WTC11 (cell line): ENCODE data around the gene CLEC18A. TPM values are rescaled to one million over a fixed set of nuclear protein-coding genes. Genes with fewer than 3 reads are reported as not detected.

ENCODE experiments used
- ATAC-seq: fragments of 200-7000 bp; cut with Tn5 transposase; 2 replicates; pipeline ENCODE4 v1.10.0; 2021; ENCODE audit warnings: mild to moderate bottlenecking, moderate library complexity
- CTCF ChIA-PET: fragments of 300-600 bp; sonication (Branson Sonifier 250); formaldehyde crosslinking; loops from one replicate; lab custom pipeline; 2021; ENCODE audit warnings: antibody characterized with exemption; lab: Charles Lee
- POLR2A ChIA-PET: fragments of 350-600 bp; sonication (Branson Sonifier 250); formaldehyde crosslinking; loops from one replicate; lab custom pipeline; 2021; ENCODE audit warnings: antibody characterized with exemption; lab: Charles Lee
- DNase-seq: peaks from one replicate; pipeline ENCODE4 v3.0.0; 2021; ENCODE audit warnings: low spot score
- H3K27ac Mint-ChIP-seq: 2 replicates; pipeline ENCODE4 v1.8.0; 2021; ENCODE audit warnings: mixed read lengths
- H3K27me3 Mint-ChIP-seq: 2 replicates; pipeline ENCODE4 v1.8.0; 2021; ENCODE audit warnings: low read depth, mild to moderate bottlenecking, moderate library complexity, mixed read lengths
- H3K36me3 Mint-ChIP-seq: 2 replicates; pipeline ENCODE4 v1.8.0; 2021; ENCODE audit warnings: mixed read lengths
- H3K4me1 Mint-ChIP-seq: 2 replicates; pipeline ENCODE4 v1.8.0; 2022; ENCODE audit warnings: mixed read lengths
- H3K4me3 Mint-ChIP-seq: 2 replicates; pipeline ENCODE4 v1.8.0; 2021; ENCODE audit warnings: mild to moderate bottlenecking, moderate library complexity, mixed read lengths
- H3K9me3 Mint-ChIP-seq: 2 replicates; pipeline ENCODE4 v1.8.0; 2021; ENCODE audit warnings: mixed read lengths
- ATF1 ChIP-seq: sonication (generic); formaldehyde crosslinking; IDR thresholded peaks from 2 replicates; pipeline ENCODE4 v1.8.1; 2023; ENCODE audit warnings: mild to moderate bottlenecking, moderate library complexity, missing genetic modification reagents
- ATF3 ChIP-seq: sonication (generic); formaldehyde crosslinking; conservative IDR thresholded peaks from 2 replicates; pipeline ENCODE4 v1.8.1; 2022; ENCODE audit warnings: mild to moderate bottlenecking, missing genetic modification reagents
- ATF6 ChIP-seq: sonication (generic); formaldehyde crosslinking; IDR thresholded peaks from 2 replicates; pipeline ENCODE4 v1.8.1; 2023; ENCODE audit warnings: mild to moderate bottlenecking, missing genetic modification reagents
- EMX1 ChIP-seq: fragments of 250-450 bp; sonication (Bioruptor Pico); IDR thresholded peaks from 2 replicates; pipeline ENCODE4 v1.8.0; 2021; ENCODE audit warnings: mild to moderate bottlenecking
- ETV6 ChIP-seq: sonication (generic); formaldehyde crosslinking; IDR thresholded peaks from 2 replicates; pipeline ENCODE4 v1.8.1; 2022; ENCODE audit warnings: mild to moderate bottlenecking, missing genetic modification reagents
- FOXJ3 ChIP-seq: sonication (generic); formaldehyde crosslinking; IDR thresholded peaks from 2 replicates; pipeline ENCODE4 v1.9.0; 2021; ENCODE audit warnings: missing genetic modification reagents, mild to moderate bottlenecking, borderline replicate concordance
- FOXP1 ChIP-seq: sonication (generic); formaldehyde crosslinking; IDR thresholded peaks from 2 replicates; pipeline ENCODE4 v1.8.0; 2022; ENCODE audit warnings: missing genetic modification reagents, mild to moderate bottlenecking, moderate library complexity, borderline replicate concordance
- JAZF1 ChIP-seq: fragments of 250-450 bp; sonication (Bioruptor Pico); IDR thresholded peaks from 2 replicates; pipeline ENCODE4 v1.9.0; 2021; ENCODE audit warnings: moderate library complexity, mild to moderate bottlenecking, inconsistent platforms
- NR2C2 ChIP-seq: sonication (generic); formaldehyde crosslinking; IDR thresholded peaks from 2 replicates; pipeline ENCODE4 v1.8.0; 2022; ENCODE audit warnings: mild to moderate bottlenecking, missing genetic modification reagents
- SMAD3 ChIP-seq: sonication (generic); formaldehyde crosslinking; IDR thresholded peaks from 2 replicates; pipeline ENCODE4 v1.8.0; 2022; ENCODE audit warnings: missing genetic modification reagents, mild to moderate bottlenecking, borderline replicate concordance
- TP53 ChIP-seq: sonication (generic); formaldehyde crosslinking; IDR thresholded peaks from 2 replicates; pipeline ENCODE4 v1.8.1; 2023; ENCODE audit warnings: mild to moderate bottlenecking, missing genetic modification reagents
- ZNF121 ChIP-seq: sonication (generic); formaldehyde crosslinking; IDR thresholded peaks from 2 replicates; pipeline ENCODE4 v1.8.0; 2023; ENCODE audit warnings: missing genetic modification reagents
- ZNF138 ChIP-seq: sonication (generic); formaldehyde crosslinking; conservative IDR thresholded peaks from 2 replicates; pipeline ENCODE4 v1.8.1; 2022; ENCODE audit warnings: mild to moderate bottlenecking, moderate library complexity, missing genetic modification reagents
- ZNF317 ChIP-seq: sonication (generic); formaldehyde crosslinking; IDR thresholded peaks from 2 replicates; pipeline ENCODE4 v1.8.1; 2023; ENCODE audit warnings: low read depth, mild to moderate bottlenecking, moderate library complexity, missing genetic modification reagents, borderline replicate concordance
- ZNF416 ChIP-seq: fragments of 250-450 bp; sonication (Bioruptor Pico); IDR thresholded peaks from 2 replicates; pipeline ENCODE4 v1.9.0; 2021; ENCODE audit warnings: mild to moderate bottlenecking, inconsistent platforms
- ZNF671 ChIP-seq: fragments of 250-450 bp; sonication (Bioruptor Pico); IDR thresholded peaks from 2 replicates; pipeline ENCODE4 v1.8.0; 2021; ENCODE audit warnings: mild to moderate bottlenecking
- total RNA-seq: library from RNA; stranded (reverse); gene quantifications from 3 replicates; pipeline ENCODE4 v1.2.3, GENCODE V29; 2021
- TF ChIP-seq, protein P1 (sequence below): sonication (generic); formaldehyde crosslinking; IDR thresholded peaks from 2 replicates; pipeline ENCODE4 v1.8.0; 2023; ENCODE audit warnings: missing genetic modification reagents, mild to moderate bottlenecking, borderline replicate concordance
- TF ChIP-seq, protein P2 (sequence below): sonication (generic); formaldehyde crosslinking; IDR thresholded peaks from 2 replicates; pipeline ENCODE4 v1.8.0; 2022; ENCODE audit warnings: missing genetic modification reagents

Gene CLEC18A
- total RNA-seq, 1 experiment from 2014 or later, result 0.26 TPM

GRCh38 chr16:69910964-69911363 lies 40.2 kb upstream of the CLEC18A start:
- no peak overlapping the region for H3K4me3 Mint-ChIP-seq
- ATAC-seq (no peak), DNase-seq (no peak)
- ChIA-PET CTCF (interaction anchor here (1.1 kb wide), 1 partner anchor 19 kb away, joined by 4 read pairs; no protein-coding TSS in a partner anchor), POLR2A (no interaction called here)
- no peaks in the 10 kb centered on the region for H3K4me1 Mint-ChIP-seq
- peaks cover 17% of the 10 kb centered on the region for H3K36me3 Mint-ChIP-seq
- no peaks in the 10 kb centered on the region for H3K27me3 Mint-ChIP-seq
- no peaks in the 10 kb centered on the region; the same call in 1 of the 2 replicates for H3K9me3 Mint-ChIP-seq
- peak overlapping the region; percentile 79 for H3K27ac Mint-ChIP-seq
- TF ChIP-seq ETV6 (CRISPR knock-in tag) (no peak), JAZF1 (CRISPR knock-in tag) (no peak), NR2C2 (no peak), ZNF671 (CRISPR knock-in tag) (no peak), ATF6 (CRISPR knock-in tag) (no peak), ZNF317 (no peak), FOXJ3 (CRISPR knock-in tag) (no peak), ZNF416 (CRISPR knock-in tag) (no peak), ZNF121 (CRISPR knock-in tag) (no peak), SMAD3 (no peak), FOXP1 (no peak), ATF3 (CRISPR knock-in tag) (no peak), EMX1 (no peak), TP53 (CRISPR knock-in tag) (no peak), ATF1 (CRISPR knock-in tag) (no peak), ZNF138 (no peak)
- TF ChIP-seq, protein P1, sequence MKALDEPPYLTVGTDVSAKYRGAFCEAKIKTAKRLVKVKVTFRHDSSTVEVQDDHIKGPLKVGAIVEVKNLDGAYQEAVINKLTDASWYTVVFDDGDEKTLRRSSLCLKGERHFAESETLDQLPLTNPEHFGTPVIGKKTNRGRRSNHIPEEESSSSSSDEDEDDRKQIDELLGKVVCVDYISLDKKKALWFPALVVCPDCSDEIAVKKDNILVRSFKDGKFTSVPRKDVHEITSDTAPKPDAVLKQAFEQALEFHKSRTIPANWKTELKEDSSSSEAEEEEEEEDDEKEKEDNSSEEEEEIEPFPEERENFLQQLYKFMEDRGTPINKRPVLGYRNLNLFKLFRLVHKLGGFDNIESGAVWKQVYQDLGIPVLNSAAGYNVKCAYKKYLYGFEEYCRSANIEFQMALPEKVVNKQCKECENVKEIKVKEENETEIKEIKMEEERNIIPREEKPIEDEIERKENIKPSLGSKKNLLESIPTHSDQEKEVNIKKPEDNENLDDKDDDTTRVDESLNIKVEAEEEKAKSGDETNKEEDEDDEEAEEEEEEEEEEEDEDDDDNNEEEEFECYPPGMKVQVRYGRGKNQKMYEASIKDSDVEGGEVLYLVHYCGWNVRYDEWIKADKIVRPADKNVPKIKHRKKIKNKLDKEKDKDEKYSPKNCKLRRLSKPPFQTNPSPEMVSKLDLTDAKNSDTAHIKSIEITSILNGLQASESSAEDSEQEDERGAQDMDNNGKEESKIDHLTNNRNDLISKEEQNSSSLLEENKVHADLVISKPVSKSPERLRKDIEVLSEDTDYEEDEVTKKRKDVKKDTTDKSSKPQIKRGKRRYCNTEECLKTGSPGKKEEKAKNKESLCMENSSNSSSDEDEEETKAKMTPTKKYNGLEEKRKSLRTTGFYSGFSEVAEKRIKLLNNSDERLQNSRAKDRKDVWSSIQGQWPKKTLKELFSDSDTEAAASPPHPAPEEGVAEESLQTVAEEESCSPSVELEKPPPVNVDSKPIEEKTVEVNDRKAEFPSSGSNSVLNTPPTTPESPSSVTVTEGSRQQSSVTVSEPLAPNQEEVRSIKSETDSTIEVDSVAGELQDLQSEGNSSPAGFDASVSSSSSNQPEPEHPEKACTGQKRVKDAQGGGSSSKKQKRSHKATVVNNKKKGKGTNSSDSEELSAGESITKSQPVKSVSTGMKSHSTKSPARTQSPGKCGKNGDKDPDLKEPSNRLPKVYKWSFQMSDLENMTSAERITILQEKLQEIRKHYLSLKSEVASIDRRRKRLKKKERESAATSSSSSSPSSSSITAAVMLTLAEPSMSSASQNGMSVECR (CRISPR knock-in tag), result no peak
- TF ChIP-seq, protein P2, sequence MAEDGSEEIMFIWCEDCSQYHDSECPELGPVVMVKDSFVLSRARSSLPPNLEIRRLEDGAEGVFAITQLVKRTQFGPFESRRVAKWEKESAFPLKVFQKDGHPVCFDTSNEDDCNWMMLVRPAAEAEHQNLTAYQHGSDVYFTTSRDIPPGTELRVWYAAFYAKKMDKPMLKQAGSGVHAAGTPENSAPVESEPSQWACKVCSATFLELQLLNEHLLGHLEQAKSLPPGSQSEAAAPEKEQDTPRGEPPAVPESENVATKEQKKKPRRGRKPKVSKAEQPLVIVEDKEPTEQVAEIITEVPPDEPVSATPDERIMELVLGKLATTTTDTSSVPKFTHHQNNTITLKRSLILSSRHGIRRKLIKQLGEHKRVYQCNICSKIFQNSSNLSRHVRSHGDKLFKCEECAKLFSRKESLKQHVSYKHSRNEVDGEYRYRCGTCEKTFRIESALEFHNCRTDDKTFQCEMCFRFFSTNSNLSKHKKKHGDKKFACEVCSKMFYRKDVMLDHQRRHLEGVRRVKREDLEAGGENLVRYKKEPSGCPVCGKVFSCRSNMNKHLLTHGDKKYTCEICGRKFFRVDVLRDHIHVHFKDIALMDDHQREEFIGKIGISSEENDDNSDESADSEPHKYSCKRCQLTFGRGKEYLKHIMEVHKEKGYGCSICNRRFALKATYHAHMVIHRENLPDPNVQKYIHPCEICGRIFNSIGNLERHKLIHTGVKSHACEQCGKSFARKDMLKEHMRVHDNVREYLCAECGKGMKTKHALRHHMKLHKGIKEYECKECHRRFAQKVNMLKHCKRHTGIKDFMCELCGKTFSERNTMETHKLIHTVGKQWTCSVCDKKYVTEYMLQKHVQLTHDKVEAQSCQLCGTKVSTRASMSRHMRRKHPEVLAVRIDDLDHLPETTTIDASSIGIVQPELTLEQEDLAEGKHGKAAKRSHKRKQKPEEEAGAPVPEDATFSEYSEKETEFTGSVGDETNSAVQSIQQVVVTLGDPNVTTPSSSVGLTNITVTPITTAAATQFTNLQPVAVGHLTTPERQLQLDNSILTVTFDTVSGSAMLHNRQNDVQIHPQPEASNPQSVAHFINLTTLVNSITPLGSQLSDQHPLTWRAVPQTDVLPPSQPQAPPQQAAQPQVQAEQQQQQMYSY (CRISPR knock-in tag), result no peak
- TF ChIP-seq, all 79 proteins: peak for 0
